GM06990 (cell line): ENCODE results near the gene APC2.

ENCODE experiments used
- DNase-seq: peaks from one replicate; pipeline ENCODE4 v3.0.0-alpha.2; 2011; ENCODE audit not compliant: insufficient read length; ENCODE audit errors: extremely low read depth
- H3K27me3 ChIP-seq: replicated peaks from 2 replicates; pipeline ENCODE4 v1.6.0; 2011; ENCODE audit warnings: low read length; ENCODE audit not compliant: control insufficient read depth, insufficient read depth
- H3K36me3 ChIP-seq: 2 replicates; pipeline ENCODE4 v1.5.1; 2011; ENCODE audit warnings: low read length; ENCODE audit not compliant: control insufficient read depth, insufficient read depth
- H3K4me3 ChIP-seq: replicated peaks from 2 replicates; pipeline ENCODE4 v1.5.1; 2011; ENCODE audit warnings: low read depth, mild to moderate bottlenecking, control low read depth, low read length
- TF ChIP-seq, protein P1 (sequence below): IDR thresholded peaks from 2 replicates; pipeline ENCODE4 v1.5.1; 2011; ENCODE audit warnings: low read length, control low read depth, mild to moderate bottlenecking, inconsistent platforms; ENCODE audit not compliant: insufficient read depth, poor library complexity, severe bottlenecking

APC2 gene

DNA sequence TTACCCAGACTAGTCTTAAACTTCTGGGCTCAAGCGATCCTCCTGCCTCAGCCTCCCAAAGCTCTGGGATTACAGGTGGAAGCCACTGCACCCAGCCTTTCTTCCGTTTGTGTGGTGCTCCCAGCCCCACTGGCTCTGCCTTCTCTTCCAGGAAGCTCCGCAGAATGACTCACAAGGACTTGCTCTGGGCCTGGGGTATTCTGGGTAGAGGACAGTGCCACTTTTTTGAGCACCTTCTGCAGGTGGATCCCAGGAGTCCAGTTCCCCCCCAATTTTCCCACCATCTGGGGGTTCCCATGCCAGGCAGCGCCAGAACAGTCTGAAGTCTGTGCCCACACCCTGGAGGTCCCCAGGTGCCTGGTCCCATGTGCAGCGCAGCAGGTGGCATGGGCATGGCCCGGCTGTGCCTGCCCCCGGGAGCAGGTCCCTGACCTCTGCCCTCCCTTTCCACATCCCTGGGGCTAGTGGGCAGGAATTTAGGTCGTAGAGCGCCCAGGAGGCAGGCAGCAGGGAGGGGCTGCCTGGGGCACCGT, 42.6 kb downstream of the APC2 start:
- TF ChIP-seq, protein P1, sequence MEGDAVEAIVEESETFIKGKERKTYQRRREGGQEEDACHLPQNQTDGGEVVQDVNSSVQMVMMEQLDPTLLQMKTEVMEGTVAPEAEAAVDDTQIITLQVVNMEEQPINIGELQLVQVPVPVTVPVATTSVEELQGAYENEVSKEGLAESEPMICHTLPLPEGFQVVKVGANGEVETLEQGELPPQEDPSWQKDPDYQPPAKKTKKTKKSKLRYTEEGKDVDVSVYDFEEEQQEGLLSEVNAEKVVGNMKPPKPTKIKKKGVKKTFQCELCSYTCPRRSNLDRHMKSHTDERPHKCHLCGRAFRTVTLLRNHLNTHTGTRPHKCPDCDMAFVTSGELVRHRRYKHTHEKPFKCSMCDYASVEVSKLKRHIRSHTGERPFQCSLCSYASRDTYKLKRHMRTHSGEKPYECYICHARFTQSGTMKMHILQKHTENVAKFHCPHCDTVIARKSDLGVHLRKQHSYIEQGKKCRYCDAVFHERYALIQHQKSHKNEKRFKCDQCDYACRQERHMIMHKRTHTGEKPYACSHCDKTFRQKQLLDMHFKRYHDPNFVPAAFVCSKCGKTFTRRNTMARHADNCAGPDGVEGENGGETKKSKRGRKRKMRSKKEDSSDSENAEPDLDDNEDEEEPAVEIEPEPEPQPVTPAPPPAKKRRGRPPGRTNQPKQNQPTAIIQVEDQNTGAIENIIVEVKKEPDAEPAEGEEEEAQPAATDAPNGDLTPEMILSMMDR, result no peak
- DNase-seq, result no peak
- no peaks in the 10 kb centered on the region for H3K36me3 ChIP-seq
- no peaks in the 10 kb centered on the region; the same call in 1 of the 2 replicates for H3K27me3 ChIP-seq
- no peak overlapping the region for H3K4me3 ChIP-seq

DNA sequence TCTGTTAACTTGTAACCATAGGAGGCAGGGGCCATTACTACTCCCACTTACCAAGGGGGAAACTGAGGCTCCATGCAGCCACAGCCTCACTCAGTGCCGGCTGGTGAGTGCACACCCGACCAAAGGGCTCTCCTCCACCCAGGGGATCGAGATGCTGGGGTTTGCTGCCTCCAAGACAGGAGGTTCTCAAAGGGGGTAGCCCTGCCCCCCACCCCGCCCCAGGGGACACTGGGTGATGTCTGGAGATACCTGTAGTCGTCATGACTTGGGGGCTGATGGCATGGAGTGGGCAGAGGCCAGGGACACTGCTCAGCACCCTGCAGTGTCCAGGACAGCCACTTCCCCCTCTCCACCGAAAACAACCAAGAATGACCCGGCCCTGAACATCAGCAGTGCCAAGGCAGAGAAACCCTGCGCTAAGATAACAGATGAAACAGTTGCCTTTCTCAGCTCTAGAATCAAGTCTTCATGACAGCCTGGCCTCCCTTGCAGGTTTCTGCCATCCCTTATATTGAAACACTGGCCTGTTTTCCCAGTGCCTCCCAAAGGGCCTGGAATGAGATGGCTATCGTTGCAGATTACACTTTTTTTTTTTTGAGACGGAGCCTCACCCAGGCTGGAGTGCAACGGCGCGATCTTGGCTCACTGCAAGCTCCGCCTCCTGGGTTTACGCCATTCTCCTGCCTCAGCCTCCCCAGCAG, 44.3 kb downstream of the APC2 start:
- DNase-seq, result no peak
- H3K36me3 ChIP-seq, result no peaks in the 10 kb centered on the region
- TF ChIP-seq, protein P1, result no peak
- H3K4me3 ChIP-seq, result no peak overlapping the region
- no peaks in the 10 kb centered on the region; the same call in 1 of the 2 replicates for H3K27me3 ChIP-seq

GRCh38 chr19:1495051-1495798, 45.3 kb downstream of the APC2 start:
- Histone ChIP-seq H3K36me3 (no peaks in the 10 kb centered on the region), H3K27me3 (no peaks in the 10 kb centered on the region; the same call in 1 of the 2 replicates), H3K4me3 (no peak overlapping the region)

DNA sequence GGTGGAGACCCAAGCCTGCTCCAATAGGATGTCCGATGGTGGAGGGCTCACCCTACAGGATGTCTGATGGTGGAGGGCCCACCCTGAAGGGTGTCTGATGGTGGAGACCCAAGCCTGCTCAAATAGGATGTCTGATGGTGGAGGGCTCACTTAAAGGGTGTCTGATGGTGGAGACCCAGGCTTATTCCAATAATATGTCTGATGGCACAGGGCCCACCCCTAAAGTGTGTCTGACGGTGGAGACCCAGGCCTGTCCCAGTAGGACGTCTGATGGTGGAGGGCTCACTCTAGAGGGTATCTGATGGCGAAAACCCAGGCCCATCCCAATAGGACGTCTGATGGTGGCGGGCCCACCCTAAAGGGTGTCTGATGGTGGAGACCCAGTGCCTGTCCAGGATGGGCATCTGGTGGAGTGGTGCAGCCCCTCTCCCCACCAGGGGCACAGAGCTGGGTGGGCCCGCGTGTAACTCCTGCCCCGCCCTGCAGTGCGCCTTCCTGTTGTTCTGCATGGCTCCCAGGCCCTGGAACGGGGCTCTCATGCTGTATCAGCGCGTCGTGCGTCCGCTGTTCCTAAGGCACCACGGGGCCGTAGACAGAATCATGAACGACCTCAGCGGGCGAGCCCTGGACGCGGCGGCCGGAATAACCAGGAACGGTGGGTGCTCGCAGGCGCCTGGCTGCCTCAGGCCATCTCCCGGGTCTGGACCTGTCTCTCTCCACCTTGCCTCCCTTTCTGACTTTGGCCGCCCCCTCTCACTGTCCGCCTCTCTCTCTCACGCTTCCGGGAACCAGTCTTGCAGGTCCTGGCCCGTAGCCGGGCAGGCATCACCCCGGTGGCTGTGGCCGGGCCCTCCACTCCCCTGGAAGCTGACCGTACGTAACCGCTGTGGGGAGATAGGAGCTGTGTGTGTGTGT, 46.1 kb downstream of the APC2 start:
- DNase-seq, result no peak
- Histone ChIP-seq H3K36me3 (no peaks in the 10 kb centered on the region), H3K4me3 (no peak overlapping the region), H3K27me3 (no peaks in the 10 kb centered on the region; the same call in 1 of the 2 replicates)
- TF ChIP-seq, protein P1, result no peak

More at GRCh38 chr19:1495051-1495798, 45.3 kb downstream of the APC2 start:
- DNase-seq, result no peak
- TF ChIP-seq, protein P1, result no peak
